BJ (cell line): Measurements from ENCODE around the gene RABGAP1L. TPM values are rescaled to one million over a fixed set of nuclear protein-coding genes. Genes with fewer than 3 reads are reported as not detected.
"Not testable (repeated sequence)": the region's sequence is repeated elsewhere in the genome, so short reads cannot be mapped to it uniquely, and the experiment has no call there.

Experiments used
- CTCF ChIA-PET: fragments of 350-600 bp; formaldehyde crosslinking; extraction: SDS; loops from one replicate; lab custom pipeline; 2021; ENCODE audit warnings: antibody characterized with exemption, inconsistent platforms; lab: Yijun Ruan, JAX
- POLR2A ChIA-PET: fragments of 300-600 bp; sonication (Branson Sonifier 250); formaldehyde crosslinking; extraction: SDS; loops from one replicate; lab custom pipeline; 2021; ENCODE audit warnings: antibody characterized with exemption; lab: Charles Lee
- DNase-seq: peaks from one replicate; pipeline ENCODE4 v3.0.0-alpha.2; 2011; ENCODE audit warnings: low read depth
- H3K27me3 ChIP-seq: 2 replicates; pipeline ENCODE4 v1.6.0; 2011; ENCODE audit warnings: low read length; ENCODE audit not compliant: control insufficient read depth, insufficient read depth
- H3K36me3 ChIP-seq: 2 replicates; pipeline ENCODE4 v1.5.1; 2011; ENCODE audit warnings: low read length; ENCODE audit not compliant: control insufficient read depth, insufficient read depth
- H3K4me3 ChIP-seq: 2 replicates; pipeline ENCODE4 v1.5.1; 2011; ENCODE audit warnings: low read depth, mild to moderate bottlenecking, control low read depth, low read length
- polyA plus RNA-seq: library from polyadenylated mRNA; depleted of rRNA; stranded (reverse); fragments of >200 nt; gene quantifications from 2 replicates; pipeline ENCODE4 v1.2.3, GENCODE V29; 2011
- TF ChIP-seq, protein P1 (sequence below): IDR thresholded peaks from 2 replicates; pipeline ENCODE4 v1.5.1; 2011; ENCODE audit warnings: low read depth, mild to moderate bottlenecking, control low read depth, inconsistent platforms, low read length, moderate library complexity; ENCODE audit not compliant: insufficient read depth

RABGAP1L gene
- polyA plus RNA-seq, 1 experiment: 15.9 TPM

DNA sequence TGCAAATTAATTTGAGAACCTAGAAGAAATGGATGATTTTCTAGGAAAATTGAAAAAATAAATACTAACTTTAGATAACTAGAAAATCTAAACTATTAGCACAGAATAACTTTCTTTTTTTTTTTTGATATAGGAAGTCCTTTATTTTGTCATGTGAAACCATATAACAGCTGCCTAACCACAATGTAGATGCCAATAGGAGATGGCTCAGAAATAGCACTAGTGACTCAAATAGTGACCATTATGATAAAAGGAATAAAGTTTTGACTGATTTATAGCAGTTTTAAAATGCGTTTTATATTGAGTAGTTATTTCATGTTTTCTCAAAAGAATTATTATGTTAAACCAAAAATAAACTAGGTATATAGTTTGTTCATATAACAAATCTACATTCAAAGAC, 682.4 kb downstream of the RABGAP1L start:
- Histone ChIP-seq H3K27me3 (no peaks in the 10 kb centered on the region), H3K4me3 (no peak overlapping the region), H3K36me3 (no peaks in the 10 kb centered on the region)
- TF ChIP-seq, protein P1, sequence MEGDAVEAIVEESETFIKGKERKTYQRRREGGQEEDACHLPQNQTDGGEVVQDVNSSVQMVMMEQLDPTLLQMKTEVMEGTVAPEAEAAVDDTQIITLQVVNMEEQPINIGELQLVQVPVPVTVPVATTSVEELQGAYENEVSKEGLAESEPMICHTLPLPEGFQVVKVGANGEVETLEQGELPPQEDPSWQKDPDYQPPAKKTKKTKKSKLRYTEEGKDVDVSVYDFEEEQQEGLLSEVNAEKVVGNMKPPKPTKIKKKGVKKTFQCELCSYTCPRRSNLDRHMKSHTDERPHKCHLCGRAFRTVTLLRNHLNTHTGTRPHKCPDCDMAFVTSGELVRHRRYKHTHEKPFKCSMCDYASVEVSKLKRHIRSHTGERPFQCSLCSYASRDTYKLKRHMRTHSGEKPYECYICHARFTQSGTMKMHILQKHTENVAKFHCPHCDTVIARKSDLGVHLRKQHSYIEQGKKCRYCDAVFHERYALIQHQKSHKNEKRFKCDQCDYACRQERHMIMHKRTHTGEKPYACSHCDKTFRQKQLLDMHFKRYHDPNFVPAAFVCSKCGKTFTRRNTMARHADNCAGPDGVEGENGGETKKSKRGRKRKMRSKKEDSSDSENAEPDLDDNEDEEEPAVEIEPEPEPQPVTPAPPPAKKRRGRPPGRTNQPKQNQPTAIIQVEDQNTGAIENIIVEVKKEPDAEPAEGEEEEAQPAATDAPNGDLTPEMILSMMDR: no peak
- CTCF ChIA-PET: no interaction called here
- POLR2A ChIA-PET: no interaction called here
- no peak for DNase-seq

DNA sequence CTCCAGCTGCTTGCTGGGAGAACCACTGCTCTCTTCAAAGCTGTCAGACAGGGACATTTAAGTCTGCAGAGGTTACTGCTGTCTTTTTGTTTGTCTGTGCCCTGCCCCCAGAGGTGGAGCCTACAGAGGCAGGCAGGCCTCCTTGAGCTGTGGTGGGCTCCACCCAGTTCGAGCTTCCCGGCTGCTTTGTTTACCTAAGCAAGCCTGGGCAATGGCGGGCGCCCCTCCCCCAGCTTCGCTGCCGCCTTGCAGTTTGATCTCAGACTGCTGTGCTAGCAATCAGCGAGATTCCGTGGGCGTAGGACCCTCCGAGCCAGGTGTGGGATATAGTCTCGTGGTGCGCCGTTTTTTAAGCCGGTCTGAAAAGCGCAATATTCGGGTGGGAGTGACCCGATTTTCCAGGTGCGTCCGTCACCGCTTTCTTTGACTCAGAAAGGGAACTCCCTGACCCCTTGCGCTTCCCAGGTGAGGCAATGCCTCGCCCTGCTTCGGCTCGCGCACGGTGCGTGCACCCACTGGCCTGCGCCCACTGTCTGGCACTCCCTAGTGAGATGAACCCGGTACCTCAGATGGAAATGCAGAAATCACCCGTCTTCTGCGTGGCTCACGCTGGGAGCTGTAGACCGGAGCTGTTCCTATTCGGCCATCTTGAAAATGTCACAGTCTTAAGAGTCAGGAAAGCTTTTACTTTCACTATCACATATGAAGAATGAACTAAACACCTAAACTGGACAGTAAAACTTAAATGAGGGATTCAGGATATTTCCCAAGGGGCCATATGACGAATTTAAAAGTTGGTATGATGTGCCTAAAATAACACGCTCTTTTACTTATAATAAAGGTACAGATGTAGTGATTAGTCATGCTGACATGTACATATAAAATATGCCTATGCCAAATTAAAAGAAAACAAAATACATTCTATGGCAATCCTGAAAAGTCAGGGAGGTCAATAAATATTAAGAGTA, 689.6 kb downstream of the RABGAP1L start:
- CTCF ChIA-PET, DNase-seq, H3K4me3 ChIP-seq, H3K36me3 ChIP-seq, POLR2A ChIA-PET, H3K27me3 ChIP-seq: not testable (repeated sequence)

DNA sequence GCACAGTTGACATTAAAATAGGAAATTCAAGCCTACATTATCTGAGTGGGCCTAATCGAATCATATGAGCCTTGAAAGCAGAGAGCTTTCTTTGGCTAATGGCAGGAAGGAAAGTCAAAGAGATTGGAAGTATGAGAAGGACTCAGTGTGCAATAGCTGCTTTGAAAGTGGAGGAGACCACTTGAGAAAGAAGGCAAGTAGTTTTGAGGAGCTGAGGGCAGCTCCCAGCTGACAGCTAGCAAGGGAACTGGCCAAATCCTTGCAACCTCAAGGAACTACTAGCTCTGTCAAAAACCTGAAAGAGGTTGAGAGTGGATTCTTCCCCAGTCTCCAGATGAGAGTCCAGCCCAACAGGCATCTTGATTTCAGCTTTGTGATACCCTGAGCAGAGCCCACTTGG, 691.4 kb downstream of the RABGAP1L start:
- ChIA-PET CTCF (interaction anchor here (0.8 to 1.0 kb wide), 2 partner anchors 11 to 126 kb away, joined by 3 read pairs; no protein-coding TSS in a partner anchor), POLR2A (no interaction called here)
- H3K4me3 ChIP-seq: no peak overlapping the region
- no peaks in the 10 kb centered on the region for H3K27me3 ChIP-seq
- TF ChIP-seq, protein P1: no peak
- DNase-seq: no peak
- H3K36me3 ChIP-seq: no peaks in the 10 kb centered on the region

DNA sequence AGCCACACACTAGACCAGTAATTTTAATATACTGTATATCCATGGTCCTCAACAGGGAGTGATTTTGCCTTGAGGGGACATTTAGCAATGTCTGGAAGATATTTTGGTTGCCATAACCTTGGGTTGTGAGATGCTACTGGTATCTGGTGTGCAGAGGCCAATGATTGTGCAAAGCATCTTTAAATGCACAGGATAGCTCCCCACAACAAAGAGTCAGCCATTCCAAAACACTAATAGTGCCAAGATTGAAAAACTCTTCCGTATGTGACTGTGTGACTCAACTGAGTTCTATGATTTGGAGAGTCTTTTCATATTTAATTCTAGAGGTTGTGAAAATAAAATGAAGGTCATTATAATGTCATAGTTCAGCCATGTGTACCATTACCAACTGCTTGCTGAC, 699.0 kb downstream of the RABGAP1L start:
- no peaks in the 10 kb centered on the region for H3K36me3 ChIP-seq
- TF ChIP-seq, protein P1: no peak
- no peak overlapping the region for H3K4me3 ChIP-seq
- ChIA-PET POLR2A (no interaction called here), CTCF (interaction anchor here (0.7 kb wide), 1 partner anchor 9 kb away, joined by 3 read pairs; no protein-coding TSS in a partner anchor)
- H3K27me3 ChIP-seq: no peaks in the 10 kb centered on the region
- no peak for DNase-seq

DNA sequence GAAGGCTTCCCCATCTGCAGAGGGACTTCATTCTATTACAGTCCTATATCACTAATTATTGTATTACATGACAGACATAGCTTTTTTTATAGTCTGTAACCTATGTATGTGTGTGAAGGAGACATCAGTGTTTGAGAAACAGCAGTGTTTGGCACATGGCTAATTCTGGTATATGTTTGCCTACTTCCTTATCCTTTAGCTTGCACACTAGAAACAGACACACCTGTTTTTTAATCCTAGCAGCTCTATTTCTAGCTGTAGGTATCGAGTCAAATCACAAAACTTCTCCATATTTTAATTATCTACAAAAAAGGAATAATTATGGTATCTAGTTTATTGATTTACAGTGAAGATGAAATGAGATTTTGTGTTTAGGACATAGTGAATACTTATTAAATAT, 711.0 kb downstream of the RABGAP1L start:
- TF ChIP-seq, protein P1: no peak
- no peak overlapping the region for H3K4me3 ChIP-seq
- no peaks in the 10 kb centered on the region for H3K27me3 ChIP-seq
- DNase-seq: no peak
- ChIA-PET CTCF (interaction anchor here (0.7 kb wide), 1 partner anchor 34 kb away, joined by 3 read pairs; no protein-coding TSS in a partner anchor), POLR2A (no interaction called here)
- H3K36me3 ChIP-seq: no peaks in the 10 kb centered on the region
